GM19240 (cell line): ENCODE results near the gene GPATCH8.

ENCODE experiments used
- DNase-seq: peaks from one replicate; pipeline ENCODE4 v3.0.0; 2011; ENCODE audit warnings: low spot score; ENCODE audit not compliant: insufficient read length

Gene GPATCH8

DNA sequence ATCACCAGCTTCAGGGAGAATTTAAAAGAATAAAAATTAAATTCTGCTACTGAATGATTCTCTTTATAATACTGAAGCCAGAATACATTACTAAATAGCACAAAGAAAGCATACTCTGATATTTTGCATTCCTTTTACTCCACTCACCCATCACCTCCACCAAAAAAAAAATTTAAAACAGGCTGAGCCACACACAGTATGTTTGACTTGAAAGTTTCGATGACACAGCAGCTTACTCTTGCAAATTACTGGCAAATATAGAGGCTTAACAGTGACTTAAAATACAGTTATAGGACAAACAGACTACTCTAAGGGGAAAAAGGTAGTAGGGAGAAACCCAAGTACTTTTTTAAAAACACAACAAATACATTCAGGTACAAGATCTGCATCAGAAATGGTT lies 39.2 kb downstream of the GPATCH8 start:
- no peak for DNase-seq

DNA sequence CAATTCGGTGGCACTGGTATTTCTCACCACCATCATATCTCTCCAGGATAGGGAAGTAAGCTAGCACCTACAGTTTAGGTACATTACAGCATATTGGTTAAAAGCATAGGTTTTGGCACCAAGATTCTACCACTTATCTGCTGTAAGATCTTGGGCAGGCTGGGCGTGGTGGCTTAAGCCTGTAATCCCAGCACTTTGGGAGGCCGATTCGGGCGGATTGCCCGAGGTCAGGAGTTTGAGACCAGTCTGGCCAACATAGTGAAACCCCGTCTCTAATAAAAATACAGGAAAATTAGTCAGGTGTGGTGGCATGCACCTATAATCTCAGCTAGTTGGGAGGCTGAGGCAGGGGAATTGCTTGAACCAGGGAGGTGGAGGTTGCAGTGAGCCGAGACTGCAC lies 51.4 kb downstream of the GPATCH8 start:
- DNase-seq, result no peak

DNA sequence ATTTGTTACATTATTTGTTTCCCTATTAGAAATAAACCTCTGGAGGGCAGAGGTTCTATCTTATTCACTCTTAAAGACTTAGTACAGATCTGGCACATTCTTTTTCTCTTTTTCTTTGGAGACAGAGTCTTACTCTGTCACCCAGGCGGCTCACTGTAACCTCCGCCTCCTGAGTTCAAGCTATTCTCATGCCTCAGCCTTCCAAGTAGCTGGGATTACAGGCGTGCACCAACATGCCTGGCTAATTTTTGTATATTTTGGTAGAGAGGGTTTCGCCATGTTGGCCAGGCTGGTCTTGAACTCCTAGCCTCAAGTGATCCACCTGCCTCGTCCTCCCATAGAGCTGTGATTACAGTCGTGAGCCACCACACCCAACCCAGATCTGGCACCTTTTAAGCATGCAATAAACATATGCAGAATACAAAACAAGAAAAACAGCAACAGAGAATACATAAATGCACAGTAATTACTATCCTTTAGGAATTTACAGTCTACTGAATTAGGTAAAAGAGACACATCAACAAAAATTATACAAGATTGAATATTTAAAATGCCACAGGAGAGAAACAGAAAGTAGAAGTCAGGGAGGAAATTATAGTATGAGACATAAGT lies 52.1 kb downstream of the GPATCH8 start:
- no peak for DNase-seq

DNA sequence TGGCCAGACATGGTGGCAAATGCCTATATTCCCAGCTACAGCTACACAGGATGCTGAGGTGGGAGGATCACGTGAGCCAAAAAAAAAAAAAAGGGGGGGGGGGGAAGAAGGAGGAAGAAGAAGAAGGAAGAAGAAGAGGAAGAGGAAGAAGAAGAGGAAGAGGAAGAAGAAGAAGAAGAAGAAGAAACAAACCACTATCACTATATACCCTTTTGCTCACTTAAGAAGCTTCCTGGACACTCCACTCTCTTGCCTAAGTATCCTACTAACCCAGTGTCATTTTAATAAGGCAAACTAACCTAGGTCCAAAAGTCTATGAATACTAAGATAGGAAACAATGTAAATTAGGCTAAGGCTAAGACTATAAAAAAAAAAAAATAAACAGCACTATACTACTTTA lies 54.8 kb downstream of the GPATCH8 start:
- DNase-seq, result no peak

DNA sequence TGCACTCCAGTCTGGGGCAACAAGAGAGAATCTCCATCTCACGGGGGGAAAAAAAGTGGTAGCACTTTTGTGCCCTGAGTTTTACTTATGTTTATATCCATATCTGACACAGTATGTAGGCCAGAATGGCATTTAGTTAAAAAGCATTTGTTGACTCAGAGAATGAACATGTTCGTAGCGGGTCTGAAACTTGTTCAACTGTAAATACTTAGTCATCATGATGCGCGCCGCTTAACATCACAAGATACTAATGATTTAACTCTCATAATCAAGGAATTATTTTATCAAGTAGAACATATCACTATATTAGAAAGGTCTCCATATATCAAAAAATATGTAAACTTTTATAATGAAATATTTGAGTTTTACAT lies 58.5 kb downstream of the GPATCH8 start:
- DNase-seq, result no peak

DNA sequence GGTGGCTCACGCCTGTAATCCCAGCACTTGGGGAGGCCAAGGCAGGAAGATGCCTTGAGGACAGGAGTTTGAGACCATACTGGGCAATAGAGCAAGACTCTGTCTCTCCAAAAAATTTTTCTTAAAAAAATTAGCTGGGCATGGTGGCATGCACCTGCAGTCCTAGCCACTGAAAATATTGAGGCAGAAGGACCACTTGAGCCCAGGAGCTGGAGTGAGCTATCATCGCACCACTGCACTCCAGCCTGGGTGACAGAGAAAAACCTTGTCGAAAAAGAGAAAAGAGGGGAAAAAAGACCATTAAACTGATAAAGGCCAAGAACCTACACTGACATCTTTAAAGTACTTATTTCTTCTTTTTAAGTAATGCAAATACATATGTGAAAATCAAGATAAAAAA lies 60.4 kb downstream of the GPATCH8 start:
- no peak for DNase-seq

DNA sequence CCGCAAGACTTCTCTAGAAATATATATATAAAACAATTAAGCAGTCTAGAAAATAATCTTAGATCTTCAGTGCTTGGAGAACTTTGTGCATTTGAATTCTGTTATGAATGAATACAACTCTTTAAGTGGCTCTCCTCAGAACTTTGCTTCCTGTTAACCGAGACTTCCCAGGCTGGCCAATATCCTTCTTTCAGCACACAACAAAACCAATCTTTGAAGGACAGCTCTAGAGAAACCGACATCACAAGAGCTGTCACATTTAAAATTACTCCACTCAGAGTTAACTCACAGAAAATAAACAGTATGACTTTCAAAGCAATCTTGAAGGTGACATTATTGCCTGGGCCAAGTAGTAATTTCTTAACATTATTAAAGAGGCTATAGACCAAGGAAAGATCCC lies 64.0 kb downstream of the GPATCH8 start:
- DNase-seq, result no peak

DNA sequence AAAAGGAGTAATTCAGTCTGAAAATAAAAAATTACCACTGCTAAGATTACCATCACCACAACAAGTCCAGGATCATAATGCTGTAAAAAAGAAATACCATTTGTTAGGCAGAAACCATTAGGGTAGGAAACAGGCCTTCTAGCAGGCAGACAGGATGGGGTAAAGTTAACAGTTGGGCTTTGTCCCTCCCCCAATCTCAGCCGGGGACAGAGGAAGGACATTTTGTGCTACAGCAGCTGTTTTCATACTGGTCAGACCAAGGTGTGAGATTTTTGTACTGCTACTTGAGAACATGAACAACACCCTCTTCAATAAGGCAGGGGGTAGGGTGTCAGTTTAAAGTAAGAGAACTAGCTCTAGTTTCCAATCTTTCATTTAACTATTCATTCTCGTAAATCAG lies 64.6 kb downstream of the GPATCH8 start:
- DNase-seq, result peak; percentile 3

DNA sequence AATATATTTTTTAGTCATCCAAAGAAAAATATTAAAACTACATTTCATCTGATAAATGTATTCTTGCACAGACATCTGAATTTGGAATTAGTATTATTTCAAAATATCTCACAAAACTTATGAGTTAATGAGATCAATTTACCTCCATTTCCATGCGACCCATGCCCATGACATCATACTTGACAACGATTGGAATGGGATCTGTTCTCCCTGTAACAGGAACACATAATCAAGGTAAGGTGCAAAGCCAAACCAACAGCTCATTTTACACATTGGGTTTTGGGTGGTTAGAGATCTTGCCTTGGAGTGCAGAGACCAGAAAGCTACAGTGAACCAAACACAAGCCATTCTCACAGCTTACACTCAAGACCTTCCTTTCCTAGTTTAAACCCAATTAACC lies 66.9 kb downstream of the GPATCH8 start:
- DNase-seq, result no peak

DNA sequence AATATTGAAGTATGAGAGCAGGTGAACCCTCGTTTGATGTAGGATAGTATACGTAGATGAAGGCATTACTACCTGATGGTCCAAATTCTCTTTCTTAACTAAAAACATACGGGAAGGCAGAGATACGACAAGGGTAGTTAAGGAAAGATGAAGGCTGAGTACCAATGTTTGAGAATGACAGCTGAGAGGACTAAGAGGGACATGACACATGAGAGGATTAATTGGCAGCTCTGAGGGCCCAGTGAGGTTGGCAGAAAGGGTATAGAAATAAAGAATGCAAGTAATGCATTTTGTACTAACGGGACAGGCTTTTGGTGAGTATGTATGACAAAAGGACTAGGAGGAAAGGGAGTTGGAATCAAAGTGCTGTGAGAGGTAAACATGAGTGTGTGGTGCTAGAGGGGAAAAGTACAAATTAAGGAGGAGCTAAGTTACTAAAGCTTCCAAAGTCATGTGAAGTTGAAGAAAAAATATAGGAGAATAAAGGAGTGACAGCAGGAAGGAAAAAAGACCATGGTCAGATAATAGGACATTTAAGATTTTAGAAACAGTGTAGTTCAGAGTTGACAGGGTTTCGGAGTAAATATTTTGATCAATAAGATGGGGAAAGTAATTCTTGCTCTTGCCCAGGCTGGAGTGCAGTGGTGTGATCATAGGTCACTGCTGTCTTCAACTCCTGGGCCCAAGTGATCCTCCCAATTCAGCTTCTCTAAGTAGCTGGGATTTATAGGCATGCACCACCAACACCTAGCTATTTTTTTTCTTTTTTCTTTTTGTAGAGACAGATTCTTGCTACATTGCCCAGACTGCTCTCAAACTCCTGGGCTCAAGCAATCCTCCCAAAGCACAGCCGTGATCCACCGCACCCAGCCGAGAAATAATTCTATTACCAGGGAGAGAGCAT lies 70.7 kb downstream of the GPATCH8 start:
- no peak for DNase-seq

DNA sequence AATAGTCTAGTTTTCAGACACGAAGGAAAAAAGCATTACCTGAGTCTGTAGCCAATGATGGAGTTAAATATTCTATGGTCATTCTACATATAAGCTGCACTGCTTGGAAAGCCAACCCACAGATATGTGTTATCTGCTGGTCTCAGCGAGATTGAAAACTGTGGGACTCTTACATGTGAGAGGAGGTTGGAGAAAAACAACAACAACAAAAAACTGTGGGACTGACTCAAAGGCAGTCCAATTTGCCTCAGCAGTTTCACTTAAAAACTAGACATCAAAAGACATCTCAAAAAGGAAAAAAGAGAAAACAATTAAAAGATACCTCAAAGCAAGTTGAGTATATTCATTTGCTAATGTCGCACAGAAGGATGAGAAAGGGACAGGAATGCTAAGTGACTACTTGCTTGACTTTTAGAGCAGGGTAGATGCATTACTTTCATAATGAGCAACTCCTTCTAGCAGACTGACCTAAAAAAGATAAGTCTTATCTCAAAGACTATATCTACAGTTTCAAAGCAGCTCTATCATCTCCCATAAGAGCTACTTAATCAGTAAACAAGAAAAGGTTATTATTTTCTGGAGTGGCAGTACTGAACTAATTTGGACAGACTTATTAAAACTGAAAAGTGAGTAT lies 78.3 kb downstream of the GPATCH8 start:
- no peak for DNase-seq

DNA sequence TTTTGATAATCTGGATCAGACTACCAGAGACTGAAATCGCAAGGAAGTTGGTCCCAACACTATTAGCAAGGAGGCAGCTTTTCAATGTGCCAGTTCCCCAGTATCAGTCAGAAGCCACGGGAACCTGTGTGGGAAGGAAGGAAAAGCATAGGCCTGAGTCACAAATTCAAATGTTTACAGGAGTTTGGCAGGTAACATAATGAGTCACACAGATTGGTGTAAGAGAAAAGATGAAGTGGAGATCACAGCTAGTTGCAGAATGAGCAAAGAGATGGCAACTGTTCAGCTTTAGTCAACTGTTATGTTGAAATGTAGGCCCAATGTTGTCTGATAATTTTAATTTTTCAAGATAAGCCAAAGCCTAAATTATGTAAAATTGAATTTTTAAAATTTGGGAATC lies 85.7 kb downstream of the GPATCH8 start:
- DNase-seq, result no peak

DNA sequence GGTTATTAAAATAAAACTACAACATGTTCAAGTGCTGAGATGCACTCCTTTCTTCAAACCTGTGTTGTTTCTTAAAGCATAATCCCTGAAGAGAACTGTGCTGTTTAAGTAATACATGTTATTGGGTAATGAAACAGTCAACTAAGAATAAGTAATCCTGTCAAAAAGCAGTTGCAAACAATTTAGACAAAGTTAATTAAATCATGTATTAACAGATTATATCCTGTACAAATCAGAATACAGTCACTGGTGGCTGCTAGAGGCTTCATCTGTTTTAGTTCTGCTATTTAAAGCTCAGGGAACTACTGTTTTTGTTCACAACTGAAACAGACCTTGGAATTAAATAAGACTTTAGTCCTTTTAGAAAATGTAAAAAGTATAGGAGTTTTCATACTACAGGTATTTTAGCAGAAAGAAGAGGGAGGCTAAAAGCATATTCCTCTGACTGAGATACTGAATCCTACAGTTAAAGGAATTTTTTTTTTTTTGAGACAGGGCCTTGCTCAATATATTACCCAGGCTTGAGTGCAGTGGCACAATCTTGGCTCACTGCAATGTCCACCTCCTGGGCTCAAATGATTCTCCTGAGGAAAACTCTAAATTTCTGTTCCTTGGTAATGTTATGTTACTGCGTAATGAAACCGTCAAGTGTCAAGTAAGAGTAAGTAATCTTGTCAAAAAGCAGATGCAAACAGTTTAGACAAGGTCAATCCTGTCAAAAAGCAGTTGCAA lies 86.5 kb downstream of the GPATCH8 start:
- DNase-seq, result no peak

DNA sequence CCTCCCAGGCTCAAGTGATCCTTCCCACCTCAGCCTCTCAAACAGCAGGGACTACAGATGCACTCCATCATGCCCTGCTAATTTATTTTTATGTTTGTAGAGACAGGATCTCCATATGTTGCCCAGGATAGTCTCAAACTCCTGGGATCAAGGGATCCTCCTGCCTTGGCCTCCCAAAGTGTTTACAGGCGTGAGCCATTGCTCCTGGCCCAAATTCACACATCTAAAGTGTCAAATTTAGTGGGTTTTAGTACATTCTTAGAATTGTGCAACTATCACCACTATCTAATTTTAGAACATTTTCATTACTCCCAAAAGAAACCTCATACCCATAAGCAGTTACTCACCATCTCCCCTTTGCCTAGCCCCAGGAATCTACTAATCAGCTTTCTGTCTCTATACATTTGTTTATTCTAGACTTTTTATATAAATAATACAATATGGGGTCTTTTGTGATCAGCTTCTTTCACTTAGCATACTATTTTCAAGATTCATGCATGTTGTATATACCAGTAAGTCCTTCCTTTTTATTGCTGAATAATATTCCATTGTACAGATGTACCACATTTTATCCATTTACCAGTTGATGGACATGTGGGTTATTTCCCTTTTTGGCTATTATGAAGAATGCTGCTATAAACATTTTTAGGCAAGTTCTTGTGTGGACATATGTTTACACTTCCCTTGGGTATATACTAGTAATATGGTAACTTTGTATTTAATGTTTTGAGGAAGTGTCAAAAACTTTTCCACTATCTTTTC lies 88.6 kb downstream of the GPATCH8 start:
- DNase-seq, result no peak

DNA sequence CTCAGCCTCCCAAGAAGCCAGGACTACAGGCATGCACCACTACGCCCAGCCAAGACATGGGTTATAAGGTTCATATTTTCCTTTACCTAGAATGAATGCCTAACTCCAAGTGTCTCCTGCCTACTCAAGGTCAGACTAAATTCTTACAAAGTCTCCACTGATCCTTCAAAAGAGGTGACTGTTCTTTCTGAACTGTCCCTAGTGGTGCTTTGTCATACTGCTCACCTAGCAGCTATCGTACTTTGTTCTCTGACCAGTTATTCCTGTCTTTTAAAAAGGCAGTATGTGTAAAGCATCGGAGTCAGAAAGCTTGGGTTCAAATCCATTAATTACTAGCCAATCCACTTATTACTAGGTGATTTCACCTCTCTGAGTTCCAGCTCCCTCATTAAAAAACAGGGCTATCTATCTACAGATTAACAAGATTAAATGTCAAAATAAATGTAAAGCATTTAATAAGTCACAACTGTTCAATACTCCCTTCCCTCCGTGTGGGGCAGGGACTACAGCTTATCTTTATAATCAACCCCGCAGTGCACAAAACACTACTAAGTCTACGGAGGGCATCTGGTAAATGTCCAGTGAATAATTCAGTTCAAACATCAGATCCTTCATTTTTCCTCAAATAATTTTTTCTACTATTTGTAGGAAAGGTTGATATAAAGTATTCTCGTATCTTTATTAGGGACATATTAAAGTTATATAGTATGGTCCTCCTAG lies 93.7 kb downstream of the GPATCH8 start:
- DNase-seq, result no peak

DNA sequence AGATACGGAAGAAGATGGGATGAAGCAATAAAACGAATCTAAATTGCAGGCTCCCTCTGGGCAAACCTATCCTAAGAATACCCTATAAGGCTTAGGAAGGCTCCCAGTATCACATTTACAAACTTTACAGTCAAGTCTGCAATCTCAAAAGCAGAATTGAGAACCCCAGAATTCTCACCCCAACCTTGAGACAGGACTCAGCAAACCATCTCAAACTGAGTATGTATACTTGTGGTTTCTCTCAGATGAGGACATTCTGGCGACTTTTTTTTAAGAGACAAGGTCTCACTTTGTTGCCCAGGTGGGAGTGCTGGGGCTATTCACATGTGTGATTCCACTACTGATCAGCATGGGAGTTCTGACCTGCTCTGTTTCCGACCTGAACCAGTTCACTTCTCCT lies 94.4 kb downstream of the GPATCH8 start:
- no peak for DNase-seq

DNA sequence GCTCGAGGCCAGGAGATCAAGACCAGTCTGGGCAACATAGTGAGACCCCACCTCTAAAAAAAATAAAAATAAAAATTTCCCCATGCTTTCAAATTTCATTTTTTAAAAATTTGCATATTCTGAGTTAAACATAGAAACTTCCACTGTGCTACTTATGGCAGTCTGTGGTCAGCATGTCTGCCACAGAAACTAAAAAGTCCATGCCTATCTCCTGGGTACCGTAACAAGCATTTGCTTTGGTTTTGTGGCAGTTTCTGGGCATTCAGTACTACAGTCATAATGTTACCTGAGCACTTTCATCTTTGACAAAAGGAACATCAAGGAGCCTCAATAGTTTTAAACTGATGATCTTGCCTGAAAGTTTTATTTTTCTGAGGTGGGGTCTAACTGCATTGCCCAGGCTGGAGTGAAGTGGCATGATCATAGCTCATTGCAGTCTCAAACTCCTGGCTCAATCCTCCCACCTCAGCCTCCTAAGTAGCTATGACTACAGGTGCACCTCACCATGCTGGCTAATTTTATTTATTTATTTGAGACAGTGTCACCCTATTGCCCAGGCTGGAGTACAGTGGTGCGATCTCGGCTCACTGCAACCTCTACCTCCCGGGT lies 100.5 kb downstream of the GPATCH8 start:
- DNase-seq, result no peak

DNA sequence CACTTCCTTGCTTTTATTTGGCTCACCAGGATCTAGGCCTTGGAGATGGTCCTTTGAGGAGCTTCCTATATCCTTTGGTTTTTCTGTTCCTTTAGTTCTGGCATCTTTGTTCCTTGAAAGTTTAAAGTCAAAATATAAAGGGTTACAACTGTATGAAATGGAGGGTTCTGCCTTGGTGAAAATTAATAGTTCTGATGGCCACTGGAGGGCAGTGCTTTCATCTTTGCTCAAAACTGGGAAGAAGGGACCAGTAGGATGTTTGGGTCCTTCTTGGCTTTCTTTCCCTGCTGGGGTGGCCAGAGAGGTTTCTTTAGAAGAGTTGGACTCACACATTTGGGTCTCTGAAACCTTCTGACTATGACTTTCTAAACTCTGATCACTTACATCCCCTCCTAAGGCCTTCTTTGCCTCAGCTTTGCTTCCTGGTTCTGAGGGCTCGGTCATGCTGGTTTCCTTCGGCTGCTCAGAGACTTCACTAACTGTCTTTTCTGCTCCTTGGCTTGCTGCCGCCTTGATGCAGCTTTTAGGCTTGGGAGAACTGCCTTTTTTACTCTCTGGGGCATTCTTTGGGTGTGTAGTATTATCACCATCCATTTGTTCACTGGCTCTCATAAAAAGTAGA lies 102.9 kb downstream of the GPATCH8 start:
- DNase-seq, result no peak
